Astrocyte (in vitro differentiated cells and primary cell): ENCODE data around the gene EFNA5. TPM values are rescaled to one million over a fixed set of nuclear protein-coding genes. Genes with fewer than 3 reads are reported as not detected.
A peak's percentile ranks its signal among the peaks of the same experiment; 100 is the strongest.

Experiments used
- DNase-seq: peaks from one replicate; pipeline ENCODE4 v3.0.0-alpha.2; 2010; ENCODE audit warnings: low read depth
- FAIRE-seq: peaks from 2 replicates; lab custom pipeline; 2011; peaks lifted over from hg19 to GRCh38; lab: Jason Lieb, UNC
- H2AFZ ChIP-seq: 2 replicates; pipeline ENCODE4 v1.6.0; 2012; ENCODE audit warnings: low read depth, low read length, inconsistent platforms
- H3K27ac ChIP-seq: 2 replicates; pipeline ENCODE4 v1.5.1; 2011; ENCODE audit warnings: low read depth, low read length, inconsistent platforms
- H3K27me3 ChIP-seq: 2 replicates; pipeline ENCODE4 v1.6.0; 2011; ENCODE audit warnings: low read length, inconsistent platforms; ENCODE audit not compliant: insufficient read depth
- H3K36me3 ChIP-seq: 2 replicates; pipeline ENCODE4 v1.5.1; 2011; ENCODE audit warnings: low read length, inconsistent platforms; ENCODE audit not compliant: insufficient read depth
- H3K4me1 ChIP-seq: 2 replicates; pipeline ENCODE4 v1.5.1; 2011; ENCODE audit warnings: low read length, inconsistent platforms; ENCODE audit not compliant: insufficient read depth
- H3K4me2 ChIP-seq: 2 replicates; pipeline ENCODE4 v1.6.0; 2012; ENCODE audit warnings: low read length, inconsistent platforms
- H3K4me3 ChIP-seq: 2 replicates; pipeline ENCODE4 v1.5.1; 2011; ENCODE audit warnings: low read depth, mild to moderate bottlenecking, low read length, inconsistent platforms; ENCODE audit not compliant: insufficient read depth
- H3K79me2 ChIP-seq: 2 replicates; pipeline ENCODE4 v1.6.0; 2012; ENCODE audit warnings: mild to moderate bottlenecking, low read length, inconsistent platforms; ENCODE audit not compliant: insufficient read depth
- H3K9ac ChIP-seq: 2 replicates; pipeline ENCODE4 v1.6.0; 2012; ENCODE audit warnings: mild to moderate bottlenecking, low read length, inconsistent platforms
- H3K9me3 ChIP-seq: 2 replicates; pipeline ENCODE4 v1.5.1; 2012; ENCODE audit warnings: low read depth, mild to moderate bottlenecking, low read length, inconsistent platforms; ENCODE audit not compliant: insufficient read depth
- H4K20me1 ChIP-seq: 2 replicates; pipeline ENCODE4 v1.6.0; 2012; ENCODE audit warnings: low read length, inconsistent platforms; ENCODE audit not compliant: insufficient read depth
- H3K27ac Mint-ChIP-seq: one replicate; pipeline ENCODE4 v1.8.0; 2021; ENCODE audit warnings: mild to moderate bottlenecking, mixed read lengths; ENCODE audit not compliant: unreplicated experiment
- H3K27me3 Mint-ChIP-seq: one replicate; pipeline ENCODE4 v1.8.0; 2021; ENCODE audit warnings: low read depth, mixed read lengths; ENCODE audit not compliant: unreplicated experiment
- H3K36me3 Mint-ChIP-seq: one replicate; pipeline ENCODE4 v1.8.0; 2021; ENCODE audit warnings: low read depth, mixed read lengths; ENCODE audit not compliant: unreplicated experiment
- H3K4me1 Mint-ChIP-seq: one replicate; pipeline ENCODE4 v1.8.0; 2021; ENCODE audit warnings: low read depth, mixed read lengths; ENCODE audit not compliant: unreplicated experiment
- H3K4me3 Mint-ChIP-seq: one replicate; pipeline ENCODE4 v1.8.0; 2021; ENCODE audit warnings: mild to moderate bottlenecking, moderate library complexity, mixed read lengths; ENCODE audit not compliant: unreplicated experiment
- H3K9me3 Mint-ChIP-seq: one replicate; pipeline ENCODE4 v1.8.0; 2021; ENCODE audit warnings: mild to moderate bottlenecking, mixed read lengths; ENCODE audit not compliant: unreplicated experiment
- CTCF ChIP-seq: IDR thresholded peaks from 2 replicates; pipeline ENCODE4 v1.5.1; 2011; ENCODE audit warnings: low read depth, mild to moderate bottlenecking, inconsistent platforms, low read length, moderate library complexity; ENCODE audit not compliant: insufficient read depth
- EZH2 ChIP-seq: IDR thresholded peaks from 2 replicates; pipeline ENCODE4 v1.6.1; 2012; ENCODE audit warnings: mild to moderate bottlenecking, low read length, inconsistent platforms; ENCODE audit not compliant: insufficient read depth
- total RNA-seq: library from RNA; stranded (reverse); gene quantifications from 2 replicates; pipeline ENCODE4 v1.2.1, GENCODE V29; 2021

The EFNA5 gene
- total RNA-seq, 1 donor from 2014 or later: 59.3 TPM

- H3K4me3 ChIP-seq: no peak overlapping the region
- H3K27ac ChIP-seq: no peak overlapping the region
- no peaks in the 10 kb centered on the region for H3K27me3 Mint-ChIP-seq
- no peaks in the 10 kb centered on the region for H3K36me3 ChIP-seq
- H3K4me1 Mint-ChIP-seq: peaks cover 28% of the 10 kb centered on the region
- no peak for FAIRE-seq
- H3K4me1 ChIP-seq: no peaks in the 10 kb centered on the region
- TF ChIP-seq EZH2: no peak
- no peak overlapping the region for H3K9ac ChIP-seq
- no peak overlapping the region for H3K4me2 ChIP-seq
- no peaks in the 10 kb centered on the region for H3K9me3 Mint-ChIP-seq
- H3K27me3 ChIP-seq: no peaks in the 10 kb centered on the region
- H3K79me2 ChIP-seq: no peaks in the 10 kb centered on the region
- H3K4me3 Mint-ChIP-seq: no peak overlapping the region
- no peaks in the 10 kb centered on the region for H3K9me3 ChIP-seq
- no peak for DNase-seq
- H4K20me1 ChIP-seq: no peaks in the 10 kb centered on the region
- no peak overlapping the region for H3K27ac Mint-ChIP-seq
- H3K36me3 Mint-ChIP-seq: peaks cover 4% of the 10 kb centered on the region
- H2AFZ ChIP-seq: no peak overlapping the region
Measured at GRCh38 chr5:107401470-107402122, 269.1 kb downstream of the EFNA5 start.

DNA sequence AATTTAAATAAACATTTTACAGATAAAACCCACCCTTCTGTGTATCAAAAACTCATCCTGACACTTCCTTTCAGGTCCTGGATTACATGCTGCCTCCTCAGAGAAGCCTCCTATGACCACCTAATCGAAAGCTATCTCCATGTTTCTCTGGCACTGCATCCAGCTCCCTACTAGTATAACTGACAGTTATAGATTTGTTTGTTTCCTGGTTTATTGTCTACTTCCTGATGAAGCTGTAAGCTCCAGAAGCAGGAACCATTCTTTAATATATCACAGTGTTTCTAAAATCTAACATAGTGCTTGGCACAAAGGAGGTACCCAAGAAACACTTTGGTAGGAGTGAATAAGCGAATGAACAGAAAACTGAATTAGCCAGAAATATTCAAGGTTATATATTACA, 270.4 kb downstream of the EFNA5 start:
- H3K27ac ChIP-seq: no peak overlapping the region
- H3K27me3 Mint-ChIP-seq: no peaks in the 10 kb centered on the region
- peaks cover 39% of the 10 kb centered on the region for H3K4me1 Mint-ChIP-seq
- FAIRE-seq (no peak), DNase-seq (no peak)
- H3K9me3 Mint-ChIP-seq: no peaks in the 10 kb centered on the region
- H3K27ac Mint-ChIP-seq: no peak overlapping the region
- TF ChIP-seq CTCF (no peak), EZH2 (no peak)
- no peaks in the 10 kb centered on the region for H3K9me3 ChIP-seq
- no peak overlapping the region for H3K4me3 ChIP-seq
- H3K79me2 ChIP-seq: no peaks in the 10 kb centered on the region
- no peaks in the 10 kb centered on the region for H4K20me1 ChIP-seq
- no peak overlapping the region for H3K9ac ChIP-seq
- H3K27me3 ChIP-seq: no peaks in the 10 kb centered on the region
- no peak overlapping the region for H2AFZ ChIP-seq
- peaks cover 10% of the 10 kb centered on the region for H3K4me1 ChIP-seq
- H3K36me3 Mint-ChIP-seq: peaks cover 4% of the 10 kb centered on the region
- H3K36me3 ChIP-seq: no peaks in the 10 kb centered on the region
- H3K4me3 Mint-ChIP-seq: no peak overlapping the region
- no peak overlapping the region for H3K4me2 ChIP-seq

GRCh38 chr5:107398703-107399102, 272.0 kb downstream of the EFNA5 start:
- Histone ChIP-seq H3K27me3 (no peaks in the 10 kb centered on the region), H3K4me3 (no peak overlapping the region), H3K9me3 (no peaks in the 10 kb centered on the region), H4K20me1 (no peaks in the 10 kb centered on the region), H3K27ac (no peak overlapping the region), H3K36me3 (no peaks in the 10 kb centered on the region), H2AFZ (no peak overlapping the region), H3K4me2 (no peak overlapping the region), H3K4me1 (peaks cover 10% of the 10 kb centered on the region), H3K79me2 (no peaks in the 10 kb centered on the region), H3K9ac (no peak overlapping the region)
- Mint-ChIP-seq H3K27me3 (no peaks in the 10 kb centered on the region), H3K9me3 (no peaks in the 10 kb centered on the region), H3K4me1 (peaks cover 41% of the 10 kb centered on the region), H3K27ac (peak overlapping the region; percentile 38), H3K4me3 (no peak overlapping the region), H3K36me3 (peaks cover 4% of the 10 kb centered on the region)
- TF ChIP-seq CTCF (no peak), EZH2 (no peak)
- DNase-seq (no peak), FAIRE-seq (no peak)
